Neural cell (in vitro differentiated cells): ENCODE results near the gene TMEM132C. TPM values are rescaled to one million over a fixed set of nuclear protein-coding genes. Genes with fewer than 3 reads are reported as not detected.

Experiments used
- H2AFZ ChIP-seq: fragments of 200-600, 300-800 bp; sonication (generic), shearing (Covaris generic); 2 replicates; pipeline ENCODE4 v1.6.0; 2014; ENCODE audit warnings: low read depth, mild to moderate bottlenecking, antibody characterized with exemption, low read length, moderate library complexity
- H3F3A ChIP-seq: fragments of 200-600 bp; shearing (Covaris generic); 2 replicates; pipeline ENCODE4 v1.6.1; 2016; ENCODE audit warnings: mild to moderate bottlenecking, moderate library complexity, mixed read lengths, antibody characterized with exemption, low read length; ENCODE audit not compliant: insufficient read depth, poor library complexity, severe bottlenecking
- H3K27ac ChIP-seq: fragments of 200-600, 300-800 bp; sonication (generic), shearing (Covaris generic); 2 replicates; pipeline ENCODE4 v1.5.1; 2014; ENCODE audit warnings: mild to moderate bottlenecking, low read length, moderate library complexity
- H3K27me3 ChIP-seq: fragments of 300-800, 200-600 bp; sonication (generic), shearing (Covaris generic); 2 replicates; pipeline ENCODE4 v1.6.0; 2014; ENCODE audit warnings: mild to moderate bottlenecking, low read depth, low read length, moderate library complexity; ENCODE audit not compliant: insufficient read depth
- H3K36me3 ChIP-seq: fragments of 300-800, 200-600 bp; sonication (generic), shearing (Covaris generic); 2 replicates; pipeline ENCODE4 v1.5.1; 2014; ENCODE audit warnings: mild to moderate bottlenecking, antibody characterized with exemption, low read length, moderate library complexity; ENCODE audit not compliant: insufficient read depth
- H3K4me2 ChIP-seq: fragments of 300-800, 200-600 bp; sonication (generic), shearing (Covaris generic); 2 replicates; pipeline ENCODE4 v1.6.0; 2014; ENCODE audit warnings: mild to moderate bottlenecking, low read length
- H3K4me3 ChIP-seq: fragments of 300-800, 200-600 bp; sonication (generic), shearing (Covaris generic); 2 replicates; pipeline ENCODE4 v1.5.1; 2014; ENCODE audit warnings: mild to moderate bottlenecking, low read length, moderate library complexity
- H3K79me2 ChIP-seq: fragments of 200-600 bp; shearing (Covaris generic); replicated peaks from 2 replicates; pipeline ENCODE4 v1.6.0; 2014; ENCODE audit warnings: mild to moderate bottlenecking, low read length, moderate library complexity; ENCODE audit not compliant: insufficient read depth
- H3K9ac ChIP-seq: fragments of 300-800, 200-600 bp; sonication (generic), shearing (Covaris generic); 2 replicates; pipeline ENCODE4 v1.6.1; 2016; ENCODE audit warnings: mild to moderate bottlenecking, low read length, mixed read lengths
- H3K9me2 ChIP-seq: fragments of 200-600 bp; shearing (Covaris generic); 2 replicates; pipeline ENCODE4 v1.6.1; 2016; ENCODE audit warnings: mild to moderate bottlenecking, low read length, mixed read lengths; ENCODE audit not compliant: insufficient read depth
- H3K9me3 ChIP-seq: fragments of 200-600, 300-800 bp; sonication (generic), shearing (Covaris generic); 2 replicates; pipeline ENCODE4 v1.6.1; 2016; ENCODE audit warnings: mild to moderate bottlenecking, mixed run types, low read length, moderate library complexity, mixed read lengths
- H4K20me1 ChIP-seq: fragments of 200-600 bp; shearing (Covaris generic); 2 replicates; pipeline ENCODE4 v1.6.1; 2016; ENCODE audit warnings: mild to moderate bottlenecking, mixed run types; ENCODE audit not compliant: insufficient read depth
- EP300 ChIP-seq: fragments of 450-650 bp; conservative IDR thresholded peaks from 2 replicates; pipeline ENCODE4 v1.6.1; 2014; ENCODE audit warnings: antibody characterized with exemption, mild to moderate bottlenecking, moderate library complexity; ENCODE audit not compliant: poor library complexity, severe bottlenecking
- EZH2 ChIP-seq: fragments of 200-600, 300-800 bp; shearing (Covaris generic), sonication (generic); IDR thresholded peaks from 2 replicates; pipeline ENCODE4 v1.6.1; 2014; ENCODE audit warnings: antibody characterized with exemption, low read length, borderline replicate concordance, mild to moderate bottlenecking; ENCODE audit not compliant: insufficient read depth, poor library complexity, severe bottlenecking
- MXI1 ChIP-seq: fragments of 450-650 bp; conservative IDR thresholded peaks from 2 replicates; pipeline ENCODE4 v1.6.1; 2014; ENCODE audit warnings: antibody characterized with exemption, mild to moderate bottlenecking; ENCODE audit not compliant: poor library complexity, severe bottlenecking
- POLR2AphosphoS5 ChIP-seq: IDR thresholded peaks from 2 replicates; pipeline ENCODE4 v1.6.1; 2012
- RAD21 ChIP-seq: fragments of 450-650 bp; conservative IDR thresholded peaks from 2 replicates; pipeline ENCODE4 v1.6.1; 2014; ENCODE audit warnings: antibody characterized with exemption, mild to moderate bottlenecking, moderate library complexity
- REST ChIP-seq: IDR thresholded peaks from 2 replicates; pipeline ENCODE4 v1.6.1; 2012; ENCODE audit warnings: borderline replicate concordance
- SMC3 ChIP-seq: fragments of 450-650 bp; conservative IDR thresholded peaks from 2 replicates; pipeline ENCODE4 v1.6.1; 2014; ENCODE audit warnings: antibody characterized with exemption, mild to moderate bottlenecking, moderate library complexity; ENCODE audit not compliant: poor library complexity
- TAF1 ChIP-seq: IDR thresholded peaks from 2 replicates; pipeline ENCODE4 v1.6.1; 2012; ENCODE audit warnings: low read depth
- polyA plus RNA-seq: library from polyadenylated mRNA; depleted of rRNA; stranded (reverse); fragments of >200 nt; gene quantifications from 2 replicates; pipeline ENCODE4 v1.2.3, GENCODE V29; 2014
- TF ChIP-seq, protein P1 (sequence below): fragments of 450-650 bp; IDR thresholded peaks from 2 replicates; pipeline ENCODE4 v1.5.1; 2014; ENCODE audit warnings: antibody characterized with exemption, mild to moderate bottlenecking, moderate library complexity; ENCODE audit not compliant: poor library complexity, severe bottlenecking

TMEM132C gene
- polyA plus RNA-seq, 1 donor from 2014 or later = 0.06 TPM

GRCh38 chr12:128690641-128691040, 423.7 kb downstream of the TMEM132C start:
- no peak for TF ChIP-seq MXI1
- no peaks in the 10 kb centered on the region for H3K36me3 ChIP-seq
- H3K79me2 ChIP-seq = no peaks in the 10 kb centered on the region
- H4K20me1 ChIP-seq = no peaks in the 10 kb centered on the region
- H3K9ac ChIP-seq = no peak overlapping the region
- no peaks in the 10 kb centered on the region for H3K9me3 ChIP-seq
- H3K9me2 ChIP-seq = no peaks in the 10 kb centered on the region
- H3F3A ChIP-seq = no peaks in the 10 kb centered on the region
- no peak overlapping the region for H3K27ac ChIP-seq
- no peak overlapping the region for H3K4me3 ChIP-seq
- no peak overlapping the region for H2AFZ ChIP-seq
- H3K4me2 ChIP-seq = no peak overlapping the region
- H3K27me3 ChIP-seq = no peaks in the 10 kb centered on the region

DNA sequence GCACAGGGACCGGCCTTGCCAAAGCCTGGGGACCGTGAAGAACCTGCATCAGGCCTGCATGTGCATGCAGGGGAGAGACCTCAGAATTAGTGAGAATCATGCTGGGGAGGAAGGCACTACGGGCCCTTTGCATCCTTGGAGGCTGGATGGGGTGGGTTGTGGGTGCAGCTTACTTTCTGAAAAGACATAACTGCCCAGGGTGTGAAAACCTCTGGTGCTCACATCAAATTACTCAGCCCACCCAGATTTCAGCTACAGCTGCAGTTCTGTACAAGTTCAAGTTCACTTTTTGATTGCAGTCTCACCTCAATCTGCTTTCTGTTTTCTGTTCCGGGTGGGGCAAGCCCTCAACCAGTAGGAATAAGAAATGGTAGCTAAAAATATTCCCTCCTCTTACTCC, 426.1 kb downstream of the TMEM132C start:
- Histone ChIP-seq H3K4me3 (no peak overlapping the region), H4K20me1 (no peaks in the 10 kb centered on the region), H3F3A (no peaks in the 10 kb centered on the region), H2AFZ (no peak overlapping the region), H3K79me2 (no peaks in the 10 kb centered on the region), H3K27me3 (no peaks in the 10 kb centered on the region), H3K4me2 (no peak overlapping the region), H3K9ac (no peak overlapping the region), H3K9me3 (no peaks in the 10 kb centered on the region), H3K27ac (no peak overlapping the region), H3K36me3 (no peaks in the 10 kb centered on the region), H3K9me2 (no peaks in the 10 kb centered on the region)
- TF ChIP-seq EZH2 (no peak), REST (no peak), MXI1 (no peak), SMC3 (no peak), EP300 (no peak), RAD21 (no peak), TAF1 (no peak), POLR2AphosphoS5 (no peak)
- TF ChIP-seq, protein P1, sequence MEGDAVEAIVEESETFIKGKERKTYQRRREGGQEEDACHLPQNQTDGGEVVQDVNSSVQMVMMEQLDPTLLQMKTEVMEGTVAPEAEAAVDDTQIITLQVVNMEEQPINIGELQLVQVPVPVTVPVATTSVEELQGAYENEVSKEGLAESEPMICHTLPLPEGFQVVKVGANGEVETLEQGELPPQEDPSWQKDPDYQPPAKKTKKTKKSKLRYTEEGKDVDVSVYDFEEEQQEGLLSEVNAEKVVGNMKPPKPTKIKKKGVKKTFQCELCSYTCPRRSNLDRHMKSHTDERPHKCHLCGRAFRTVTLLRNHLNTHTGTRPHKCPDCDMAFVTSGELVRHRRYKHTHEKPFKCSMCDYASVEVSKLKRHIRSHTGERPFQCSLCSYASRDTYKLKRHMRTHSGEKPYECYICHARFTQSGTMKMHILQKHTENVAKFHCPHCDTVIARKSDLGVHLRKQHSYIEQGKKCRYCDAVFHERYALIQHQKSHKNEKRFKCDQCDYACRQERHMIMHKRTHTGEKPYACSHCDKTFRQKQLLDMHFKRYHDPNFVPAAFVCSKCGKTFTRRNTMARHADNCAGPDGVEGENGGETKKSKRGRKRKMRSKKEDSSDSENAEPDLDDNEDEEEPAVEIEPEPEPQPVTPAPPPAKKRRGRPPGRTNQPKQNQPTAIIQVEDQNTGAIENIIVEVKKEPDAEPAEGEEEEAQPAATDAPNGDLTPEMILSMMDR = no peak

DNA sequence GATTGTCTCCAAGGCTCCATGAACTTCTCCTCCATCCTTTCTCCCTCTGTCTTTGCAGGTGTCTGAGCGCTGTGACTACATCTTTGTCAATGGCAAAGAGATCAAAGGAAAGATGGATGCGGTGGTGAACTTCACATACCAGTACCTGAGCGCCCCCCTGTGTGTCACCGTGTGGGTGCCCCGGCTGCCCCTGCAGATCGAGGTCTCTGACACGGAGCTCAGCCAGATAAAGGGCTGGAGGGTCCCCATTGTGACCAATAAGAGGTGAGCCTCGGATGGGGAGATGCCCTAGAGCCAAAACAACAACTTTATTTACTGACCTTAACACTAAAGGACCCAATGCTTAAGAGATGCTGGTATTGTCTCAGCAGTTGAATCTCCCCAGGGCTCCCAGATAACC, 426.8 kb downstream of the TMEM132C start:
- H3K4me2 ChIP-seq = no peak overlapping the region
- H4K20me1 ChIP-seq = no peaks in the 10 kb centered on the region
- no peaks in the 10 kb centered on the region for H3K9me2 ChIP-seq
- H3K4me3 ChIP-seq = no peak overlapping the region
- H3K9ac ChIP-seq = no peak overlapping the region
- no peaks in the 10 kb centered on the region for H3K9me3 ChIP-seq
- no peaks in the 10 kb centered on the region for H3F3A ChIP-seq
- no peak overlapping the region for H2AFZ ChIP-seq
- TF ChIP-seq SMC3 = no peak
- TF ChIP-seq, protein P1 = peak; percentile 11
- H3K27me3 ChIP-seq = no peaks in the 10 kb centered on the region
- no peak overlapping the region for H3K27ac ChIP-seq
- H3K36me3 ChIP-seq = no peaks in the 10 kb centered on the region
- H3K79me2 ChIP-seq = no peaks in the 10 kb centered on the region
